GM23248 (cell line): Measurements from ENCODE around the gene F2RL2.

Experiments
- EZH2 ChIP-seq: fragments of 200-600 bp; sonication (generic); IDR thresholded peaks from 2 replicates; pipeline ENCODE4 v1.6.1; 2018; ENCODE audit warnings: antibody characterized with exemption, mild to moderate bottlenecking; ENCODE audit not compliant: insufficient read depth, poor library complexity, severe bottlenecking
- EZH2phosphoT487 ChIP-seq: fragments of 200-600 bp; sonication (generic); IDR thresholded peaks from 2 replicates; pipeline ENCODE4 v1.6.1; 2018; ENCODE audit warnings: antibody characterized with exemption, moderate library complexity, mild to moderate bottlenecking, low read depth; ENCODE audit not compliant: insufficient read depth

DNA sequence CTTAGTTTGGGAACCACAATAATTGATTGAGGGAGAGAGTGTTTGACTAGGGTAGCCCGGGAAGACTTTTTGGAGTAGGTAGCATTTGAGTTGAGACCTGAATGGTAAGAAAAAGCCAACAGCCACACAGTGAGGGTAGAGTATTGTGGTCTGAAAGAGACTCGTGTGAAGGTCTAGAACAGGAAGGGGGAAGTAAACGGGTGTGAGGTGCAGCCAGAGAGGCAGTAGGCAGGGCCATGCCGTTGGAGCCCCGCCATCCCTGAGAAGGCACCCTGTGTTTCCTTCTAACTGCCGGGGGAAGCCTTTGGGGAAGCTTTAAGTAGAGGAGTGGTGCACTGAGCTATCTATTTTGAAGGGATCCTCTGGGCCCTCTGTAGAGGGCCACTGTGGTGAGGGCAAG, 3.5 kb upstream of the F2RL2 start:
- TF ChIP-seq EZH2 (no peak), EZH2phosphoT487 (no peak)
